ENCODE results near the gene SLC32A1. TPM values are rescaled to one million over a fixed set of nuclear protein-coding genes. Genes with fewer than 3 reads are reported as not detected.

The SLC32A1 gene
- polyA plus RNA-seq, 4 donors, result 1.4 to 2.1 (median 1.7) TPM

GRCh38 chr20:38751360-38751976 lies 27.2 kb downstream of the SLC32A1 start:
- peak in 1 of 4 donors; percentile 26 for DNase-seq (ENCODE audit: low read depth in 4 of 4, low spot score in 3 of 4)

DNA sequence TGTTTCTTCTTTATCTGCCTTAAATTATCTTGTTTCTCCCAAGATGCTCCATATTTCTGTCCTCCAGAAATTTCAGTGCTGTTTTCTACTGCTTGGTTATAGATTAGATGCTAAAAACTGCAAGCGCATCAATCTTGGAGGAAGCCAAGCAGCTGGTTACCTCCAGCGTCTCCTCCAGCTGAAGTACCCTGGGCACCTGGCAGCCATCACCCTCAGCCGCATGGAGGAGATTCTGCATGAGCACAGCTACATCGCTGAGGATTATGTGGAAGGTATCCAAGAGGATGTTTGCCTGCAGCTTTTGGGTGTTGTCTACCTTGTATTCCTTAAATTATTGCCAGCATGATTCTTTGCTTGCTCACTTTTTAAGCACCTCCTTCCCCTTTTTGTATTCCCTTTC lies 27.7 kb downstream of the SLC32A1 start:
- no peak for DNase-seq (ENCODE audit: low read depth in 4 of 4, low spot score in 3 of 4)

DNA sequence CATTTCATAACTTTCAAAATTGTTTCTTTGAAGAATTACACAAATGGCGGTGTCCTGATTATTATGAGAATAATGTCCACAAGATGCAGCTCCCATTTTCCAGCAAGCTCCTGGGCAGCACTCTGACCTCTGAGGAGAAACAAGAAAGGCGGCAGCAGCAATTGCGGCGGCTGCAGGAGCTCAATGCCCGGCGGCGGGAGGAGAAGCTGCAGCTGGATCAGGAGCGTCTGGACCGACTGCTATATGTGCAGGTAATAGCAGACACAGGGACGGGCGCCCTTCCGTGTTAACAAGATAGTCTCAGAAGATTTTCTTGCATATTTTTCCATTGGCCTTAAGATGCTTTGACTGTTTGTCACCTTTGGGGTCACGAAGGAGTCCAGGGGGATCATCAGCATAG lies 30.6 kb downstream of the SLC32A1 start:
- DNase-seq (ENCODE audit: low read depth in 4 of 4, low spot score in 3 of 4), result no peak

DNA sequence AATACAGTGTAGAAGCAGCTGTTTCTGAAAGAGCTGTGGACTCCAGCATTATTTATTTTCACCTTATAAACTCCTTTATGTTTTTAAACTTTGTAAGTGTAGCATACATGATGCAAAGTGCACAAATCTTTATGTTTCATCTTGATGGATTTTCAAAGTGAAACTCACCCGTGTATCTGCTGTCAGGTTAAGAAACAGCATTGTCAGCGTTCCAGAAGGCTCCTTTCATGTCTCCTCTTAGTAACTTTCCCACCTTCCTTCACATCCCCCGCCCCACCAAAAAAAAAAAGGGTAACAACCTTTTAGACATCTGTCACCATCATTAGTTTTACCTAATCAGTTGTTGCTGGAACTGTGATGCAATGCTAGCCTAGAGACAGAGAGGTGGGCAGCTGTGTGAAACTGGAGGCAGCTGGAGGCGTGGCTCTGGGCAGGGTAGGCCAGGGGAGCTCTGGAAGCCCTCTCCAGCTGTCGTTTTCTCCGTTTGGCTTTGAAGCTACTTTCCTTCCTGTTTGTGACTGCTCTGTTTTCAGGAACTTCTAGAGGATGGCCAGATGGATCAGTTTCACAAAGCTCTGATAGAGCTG lies 31.1 kb downstream of the SLC32A1 start:
- DNase-seq (ENCODE audit: low read depth in 4 of 4, low spot score in 3 of 4), result no peak

DNA sequence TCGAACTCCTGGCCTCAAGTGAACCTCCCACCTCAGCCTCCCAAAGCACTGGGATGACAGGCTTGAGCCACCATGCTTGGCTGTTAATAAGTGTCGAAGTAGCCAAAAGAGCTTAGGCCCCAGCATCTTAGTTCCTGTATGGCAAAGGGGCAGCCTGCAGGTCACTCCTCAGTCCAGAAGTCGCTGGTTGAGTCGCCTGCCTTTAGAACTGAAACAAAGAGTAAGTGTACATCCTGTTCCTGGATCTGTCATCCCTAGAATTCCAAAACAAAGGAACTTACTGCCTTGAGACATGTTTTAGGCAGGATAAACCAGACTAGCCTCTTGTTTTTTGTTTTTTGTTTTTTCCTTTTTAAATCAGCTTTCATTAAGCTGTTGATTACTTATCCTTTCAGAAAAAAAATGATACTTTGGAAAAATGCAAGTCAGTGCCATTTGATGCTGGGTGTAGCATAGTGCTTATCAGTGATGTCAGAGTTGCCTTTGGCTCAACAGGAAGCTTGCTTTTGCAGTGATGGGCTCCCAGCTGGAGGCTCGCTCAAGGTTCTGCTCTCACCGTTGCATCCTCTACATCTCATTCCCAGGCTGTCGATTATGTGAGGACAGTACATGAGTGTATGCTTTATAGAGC lies 33.0 kb downstream of the SLC32A1 start:
- no peak for DNase-seq (ENCODE audit: low read depth in 4 of 4, low spot score in 3 of 4)

- no peak for DNase-seq (ENCODE audit: low read depth in 4 of 4, low spot score in 3 of 4)
Measured at GRCh38 chr20:38759106-38759505, 34.8 kb downstream of the SLC32A1 start.

DNA sequence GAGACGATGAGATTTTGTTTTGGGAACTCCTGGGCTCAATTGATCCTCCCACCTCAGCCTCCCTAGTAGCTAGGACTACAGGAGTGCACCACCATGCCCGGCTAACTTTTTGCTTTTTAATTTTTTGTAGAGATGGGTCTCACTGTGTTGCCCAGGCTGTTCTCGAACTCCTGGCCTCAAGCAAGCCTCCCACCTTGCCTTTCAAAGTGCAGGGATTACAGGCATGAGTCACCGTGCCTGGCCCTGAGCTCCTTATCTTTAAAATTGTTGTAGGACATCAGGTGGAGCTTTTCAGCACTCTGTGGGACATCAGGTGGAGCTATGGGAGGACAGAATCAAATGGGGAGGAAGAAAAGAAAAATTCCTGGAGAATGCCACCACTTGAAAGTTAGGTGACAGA lies 36.7 kb downstream of the SLC32A1 start:
- DNase-seq (ENCODE audit: low read depth in 4 of 4, low spot score in 3 of 4), result no peak

- no peak for DNase-seq (ENCODE audit: low read depth in 4 of 4, low spot score in 3 of 4)
Measured at GRCh38 chr20:38762174-38762573, 37.9 kb downstream of the SLC32A1 start.

DNA sequence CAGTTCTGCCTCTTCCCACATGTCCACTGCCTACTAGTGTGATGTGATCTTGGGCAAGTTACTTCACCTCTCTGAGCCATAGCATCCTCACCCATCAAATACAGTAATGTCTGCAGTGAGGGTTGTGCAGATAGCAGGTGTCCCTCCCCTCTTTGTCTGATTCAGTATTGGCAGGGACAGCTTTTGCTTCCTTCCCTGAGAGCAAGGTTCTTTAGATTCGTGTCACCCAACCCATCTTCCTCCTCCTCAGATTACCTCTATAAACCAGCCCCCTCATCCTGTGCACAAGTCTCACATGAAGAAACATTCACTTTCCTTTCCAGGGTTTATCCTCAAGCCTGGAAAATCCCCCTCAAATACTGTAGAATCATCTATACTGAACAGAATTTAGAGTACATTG lies 39.3 kb downstream of the SLC32A1 start:
- no peak for DNase-seq (ENCODE audit: low read depth in 4 of 4, low spot score in 3 of 4)

DNA sequence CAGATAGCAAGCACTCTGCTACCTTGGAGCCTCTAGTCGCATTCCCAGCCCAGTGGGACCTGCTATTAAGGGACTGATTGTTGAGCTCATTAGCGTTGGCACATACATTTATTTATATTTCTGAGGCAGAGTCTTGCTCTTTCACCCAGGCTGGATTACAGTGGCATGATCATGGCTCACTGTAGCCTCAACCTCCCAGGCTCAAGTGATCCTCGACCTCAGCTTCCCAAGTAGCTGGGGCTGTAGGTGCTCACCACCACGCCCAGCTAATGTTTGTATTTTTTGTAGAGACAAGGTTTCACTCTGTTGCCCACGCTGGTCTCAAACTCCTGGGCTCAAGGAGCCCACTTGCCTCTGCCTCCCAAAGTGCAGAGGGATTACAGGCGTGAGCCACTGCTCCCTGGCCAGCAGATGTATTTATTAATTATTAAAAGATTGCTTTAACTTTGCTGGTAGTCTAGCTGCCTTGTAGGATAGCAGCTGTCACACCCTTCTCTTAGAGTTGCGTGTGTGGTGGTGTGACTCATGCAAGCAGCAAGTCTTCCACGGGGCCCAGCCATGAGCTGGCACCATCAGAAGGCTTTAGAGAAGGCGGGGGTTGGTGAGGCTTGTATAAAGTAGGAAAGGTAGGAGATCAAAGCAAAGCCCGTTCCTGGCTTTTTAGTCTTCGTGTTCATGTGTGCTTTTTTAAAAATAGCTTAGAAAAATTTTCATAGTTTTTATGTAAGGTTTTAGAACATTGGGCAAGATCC lies 40.5 kb downstream of the SLC32A1 start:
- no peak for DNase-seq (ENCODE audit: low read depth in 4 of 4, low spot score in 3 of 4)

DNA sequence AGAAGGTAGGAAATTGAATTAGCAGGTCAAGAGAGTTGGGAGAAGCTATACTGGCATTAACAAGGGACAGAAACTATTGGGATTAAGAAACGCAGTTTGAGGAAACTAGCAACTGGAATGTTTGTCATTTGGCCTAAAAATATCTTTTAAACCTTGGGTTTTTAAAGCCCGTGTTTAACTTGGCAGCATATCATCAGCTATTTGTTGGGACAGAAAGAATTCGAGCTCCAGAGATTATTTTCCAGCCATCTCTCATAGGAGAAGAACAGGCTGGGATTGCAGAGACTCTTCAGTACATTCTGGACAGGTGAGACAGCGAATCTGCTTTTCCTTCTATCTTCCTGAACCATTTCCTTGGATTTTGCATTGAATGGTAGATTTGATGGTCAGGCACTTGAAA lies 41.8 kb downstream of the SLC32A1 start:
- DNase-seq (ENCODE audit: low read depth in 4 of 4, low spot score in 3 of 4), result no peak

GRCh38 chr20:38769376-38770295 lies 45.4 kb downstream of the SLC32A1 start:
- DNase-seq (ENCODE audit: low read depth in 4 of 4, low spot score in 3 of 4), result no peak

GRCh38 chr20:38770546-38770945 lies 46.3 kb downstream of the SLC32A1 start:
- no peak for DNase-seq (ENCODE audit: low read depth in 4 of 4, low spot score in 3 of 4)

GRCh38 chr20:38770970-38771369 lies 46.7 kb downstream of the SLC32A1 start:
- DNase-seq (ENCODE audit: low read depth in 4 of 4, low spot score in 3 of 4), result no peak

- no peak for DNase-seq (ENCODE audit: low read depth in 4 of 4, low spot score in 3 of 4)
Measured at GRCh38 chr20:38771621-38772020, 47.3 kb downstream of the SLC32A1 start.

GRCh38 chr20:38774167-38774566 lies 49.9 kb downstream of the SLC32A1 start:
- no peak for DNase-seq (ENCODE audit: low read depth in 4 of 4, low spot score in 3 of 4)

DNA sequence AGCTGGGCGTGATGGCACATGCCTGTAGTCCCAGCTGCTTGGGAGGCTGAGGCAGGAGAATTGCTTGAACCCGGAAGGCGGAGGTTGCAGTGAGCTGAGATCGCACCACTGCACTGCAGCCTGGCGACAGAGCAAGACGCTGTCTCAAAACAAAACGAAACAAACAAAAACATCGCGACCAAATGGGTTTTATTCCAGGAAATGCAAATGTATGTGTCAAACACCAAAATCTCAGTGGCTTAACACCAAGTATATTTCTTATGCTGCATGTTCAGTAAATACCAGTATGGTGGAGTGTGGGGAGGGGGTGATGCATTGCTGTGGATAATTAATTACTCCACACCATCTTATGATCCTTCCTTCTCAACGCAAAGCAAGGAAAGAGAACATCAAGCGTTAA lies 52.1 kb downstream of the SLC32A1 start:
- no peak for DNase-seq (ENCODE audit: low read depth in 4 of 4, low spot score in 3 of 4)
